IMR-90 (cell line): ENCODE data around the gene KLHL3. TPM values are rescaled to one million over a fixed set of nuclear protein-coding genes. Genes with fewer than 3 reads are reported as not detected.

ENCODE experiments used
- ATAC-seq: fragments of 200-7000 bp; cut with Tn5 transposase; 2 replicates; pipeline ENCODE4 v1.9.1; 2020; ENCODE audit warnings: low read depth, mild to moderate bottlenecking, moderate library complexity
- BruUV-seq: library from RNA; stranded (reverse); fragments of 400-500 nt; replicated peaks from 2 replicates; lab custom pipeline; 2021; lab: Mats Ljungman, UMichigan
- CTCF ChIA-PET: fragments of 300-600 bp; formaldehyde crosslinking; extraction: SDS; loops from one replicate; lab custom pipeline; 2021; ENCODE audit warnings: antibody characterized with exemption; lab: Yijun Ruan, JAX
- POLR2A ChIA-PET: fragments of 300-600 bp; sonication (Branson Sonifier 250); formaldehyde crosslinking; loops from one replicate; lab custom pipeline; 2022; ENCODE audit warnings: antibody characterized with exemption; ENCODE audit not compliant: unreplicated experiment; lab: Charles Lee
- DNase-seq: peaks from one replicate; pipeline ENCODE4 v3.0.0; 2013
- H2AFZ ChIP-seq: replicated peaks from 2 replicates; pipeline ENCODE3; 2013; ENCODE audit warnings: low read length, mild to moderate bottlenecking; ENCODE audit not compliant: poor library complexity
- H2AK5ac ChIP-seq: 2 replicates; pipeline ENCODE4 v1.6.1; 2013; ENCODE audit warnings: low read depth, low read length, inconsistent platforms
- H2AK9ac ChIP-seq: replicated peaks from 2 replicates; pipeline ENCODE3; 2013; ENCODE audit warnings: mild to moderate bottlenecking, low read depth, low read length, moderate library complexity; ENCODE audit not compliant: poor library complexity
- H2BK120ac ChIP-seq: 2 replicates; pipeline ENCODE4 v1.6.1; 2013; ENCODE audit warnings: low read depth, low read length, inconsistent platforms
- H2BK15ac ChIP-seq: 3 replicates; pipeline ENCODE4 v1.6.1; 2013; ENCODE audit warnings: low read depth, low read length, inconsistent platforms
- H2BK20ac ChIP-seq: 2 replicates; pipeline ENCODE4 v1.6.1; 2013; ENCODE audit warnings: low read depth, mild to moderate bottlenecking, inconsistent platforms, low read length, moderate library complexity
- H2BK5ac ChIP-seq: 2 replicates; pipeline ENCODE4 v1.6.1; 2013; ENCODE audit warnings: mild to moderate bottlenecking, low read depth, low read length, inconsistent platforms; ENCODE audit not compliant: poor library complexity, severe bottlenecking
- H3K14ac ChIP-seq: replicated peaks from 2 replicates; pipeline ENCODE4 v1.6.1; 2013; ENCODE audit warnings: low read depth, low read length, inconsistent platforms
- H3K18ac ChIP-seq: 2 replicates; pipeline ENCODE4 v1.6.1; 2013; ENCODE audit warnings: low read depth, low read length, control low read depth
- H3K23ac ChIP-seq: 2 replicates; pipeline ENCODE4 v1.6.1; 2013; ENCODE audit warnings: low read depth, low read length, inconsistent platforms
- H3K27ac ChIP-seq: 2 replicates; pipeline ENCODE4 v1.5.1; 2013; ENCODE audit warnings: mild to moderate bottlenecking, control low read depth, low read length; ENCODE audit not compliant: insufficient read depth
- H3K27me3 ChIP-seq: 2 replicates; pipeline ENCODE4 v1.6.1; 2013; ENCODE audit warnings: low read length; ENCODE audit not compliant: control insufficient read depth, insufficient read depth
- H3K36me3 ChIP-seq: 2 replicates; pipeline ENCODE4 v1.6.1; 2013; ENCODE audit warnings: low read length, mixed read lengths; ENCODE audit not compliant: control insufficient read depth, insufficient read depth
- H3K4ac ChIP-seq: 2 replicates; pipeline ENCODE4 v1.6.1; 2013; ENCODE audit warnings: low read depth, low read length, inconsistent platforms
- H3K4me1 ChIP-seq: 2 replicates; pipeline ENCODE4 v1.6.1; 2013; ENCODE audit warnings: low read length, mixed read lengths; ENCODE audit not compliant: control insufficient read depth, insufficient read depth
- H3K4me2 ChIP-seq: 2 replicates; pipeline ENCODE4 v1.6.1; 2013; ENCODE audit warnings: low read depth, mild to moderate bottlenecking, control low read depth, low read length, moderate library complexity
- H3K4me3 ChIP-seq: 2 replicates; pipeline ENCODE4 v1.5.1; 2013; ENCODE audit warnings: low read depth, mild to moderate bottlenecking, control low read depth, low read length, moderate library complexity; ENCODE audit not compliant: insufficient read depth
- H3K56ac ChIP-seq: 2 replicates; pipeline ENCODE4 v1.6.1; 2013; ENCODE audit warnings: low read length, inconsistent platforms; ENCODE audit not compliant: insufficient read depth; ENCODE audit errors: extremely low read depth
- H3K79me1 ChIP-seq, 2 experiments: 2 replicates each; pipeline ENCODE4 v1.6.1; 2013; ENCODE audit warnings: low read length in 2 of 2, inconsistent platforms in 1 of 2, low read depth in 1 of 2
- H3K9ac ChIP-seq: 2 replicates; pipeline ENCODE4 v1.6.1; 2013; ENCODE audit warnings: low read depth, low read length, control low read depth
- H3K9me1 ChIP-seq: 2 replicates; pipeline ENCODE4 v1.6.1; 2013; ENCODE audit warnings: low read length, inconsistent platforms; ENCODE audit not compliant: insufficient read depth
- H3K9me3 ChIP-seq: 2 replicates; pipeline ENCODE4 v1.6.1; 2013; ENCODE audit warnings: low read length; ENCODE audit not compliant: control insufficient read depth, insufficient read depth
- H4K20me1 ChIP-seq: 2 replicates; pipeline ENCODE4 v1.6.1; 2013; ENCODE audit warnings: low read length, inconsistent platforms; ENCODE audit not compliant: insufficient read depth
- H4K5ac ChIP-seq: 2 replicates; pipeline ENCODE4 v1.6.1; 2013; ENCODE audit warnings: mild to moderate bottlenecking, low read depth, low read length, control low read depth
- H4K8ac ChIP-seq, 2 experiments: 2 replicates each; pipeline ENCODE4 v1.6.1; 2013; ENCODE audit warnings: low read depth in 2 of 2, low read length in 2 of 2, control low read depth in 1 of 2, inconsistent platforms in 1 of 2
- H4K91ac ChIP-seq: 2 replicates; pipeline ENCODE4 v1.6.1; 2013; ENCODE audit warnings: low read depth, low read length, inconsistent platforms; ENCODE audit not compliant: insufficient read depth
- BHLHE40 ChIP-seq: fragments of 150-350 bp; IDR thresholded peaks from 2 replicates; pipeline ENCODE4 v1.6.1; 2016; ENCODE audit warnings: mild to moderate bottlenecking, low read depth, low read length
- MAFK ChIP-seq: IDR thresholded peaks from 2 replicates; pipeline ENCODE4 v1.6.1; 2012; ENCODE audit warnings: low read depth, low read length, improper control_type of control experiment
- NFE2L2 ChIP-seq: fragments of 150-350 bp; IDR thresholded peaks from 2 replicates; pipeline ENCODE4 v1.6.1; 2016; ENCODE audit warnings: low read depth, mild to moderate bottlenecking, low read length
- RAD21 ChIP-seq: IDR thresholded peaks from 2 replicates; pipeline ENCODE4 v1.6.1; 2012; ENCODE audit warnings: low read length, improper control_type of control experiment
- WGBS, 2 experiments: methylation state at CpG; one replicate each; pipeline versions ENCODE4 v1.1.5 to v1.1.7; 2013; ENCODE audit warnings: missing lambda C conversion rate in 2 of 2; ENCODE audit not compliant: insufficient read length in 1 of 2; ENCODE audit errors: extremely low coverage in 2 of 2; 5-methylcytosine and 5-hydroxymethylcytosine counted together
- dilution Hi-C: fragments of 300-500 bp; cut with HindIII; formaldehyde crosslinking; loops from one replicate; pipeline ENCODE4 v1.14.3; 2018; ENCODE audit warnings: low sequenced_read_pairs; ENCODE audit not compliant: unreplicated experiment
- in situ Hi-C: fragments of 300-500 bp; cut with MboI; formaldehyde crosslinking; loops from 3 replicates; pipeline ENCODE4 v1.14.3; 2019; ENCODE audit warnings: low sequenced_read_pairs, inconsistent platforms, mixed read lengths
- intact Hi-C: fragments of 100-400 bp; cut with micrococcal nuclease; formaldehyde crosslinking; loops from 2 replicates; pipeline ENCODE4 v1.10.0; 2022
- polyA plus RNA-seq, 3 experiments: library from polyadenylated mRNA; depleted of rRNA; stranded (reverse); fragments of >200 nt; gene quantifications; 2 replicates each; pipeline ENCODE4 v1.2.3, GENCODE V29; 2012; ENCODE audit warnings: low replicate concordance in 1 of 3
- total RNA-seq: library from RNA; depleted of rRNA; stranded (reverse); fragments of >200 nt; gene quantifications from 2 replicates; pipeline ENCODE4 v1.2.3, GENCODE V29; 2012

KLHL3 gene
- total and polyA plus RNA-seq, 2 of the 4 experiments (the other 2 are of a cell fraction) = 2.3 to 4.1 TPM

GRCh38 chr5:137610598-137610997 lies 125.3 kb downstream of the KLHL3 start:
- no peak overlapping the region for H2BK5ac ChIP-seq
- no peaks in the 10 kb centered on the region for H3K9me1 ChIP-seq
- no peaks in the 10 kb centered on the region for H3K4me1 ChIP-seq
- POLR2A ChIA-PET = no interaction called here
- in situ Hi-C loops = no loop called here
- H4K8ac ChIP-seq = no peak overlapping the region
- CTCF ChIA-PET = no interaction called here
- H3K18ac ChIP-seq = no peak overlapping the region
- no TSS peak for BruUV-seq
- H2AFZ ChIP-seq = no peak overlapping the region
- H3K4me2 ChIP-seq = no peak overlapping the region
- no peak overlapping the region for H3K4ac ChIP-seq
- no peak overlapping the region for H3K56ac ChIP-seq
- no peak overlapping the region for H2AK9ac ChIP-seq
- H3K79me1 ChIP-seq = no peaks in the 10 kb centered on the region
- no peaks in the 10 kb centered on the region for H4K20me1 ChIP-seq
- H3K14ac ChIP-seq = no peak overlapping the region
- no peak overlapping the region for H3K23ac ChIP-seq
- H2AK5ac ChIP-seq = no peak overlapping the region
- H2BK20ac ChIP-seq = no peak overlapping the region
- no peak overlapping the region for H2BK15ac ChIP-seq
- dilution Hi-C loops = no loop called here
- TF ChIP-seq BHLHE40 = no peak
- no peak for TF ChIP-seq RAD21
- TF ChIP-seq MAFK = no peak
- no peak for TF ChIP-seq NFE2L2
- H3K9me3 ChIP-seq = no peaks in the 10 kb centered on the region
- no peak overlapping the region for H4K91ac ChIP-seq
- H3K4me3 ChIP-seq = no peak overlapping the region
- intact Hi-C loops = no loop called here
- H3K9ac ChIP-seq = no peak overlapping the region
- H2BK120ac ChIP-seq = no peak overlapping the region
- no peak overlapping the region for H4K5ac ChIP-seq
- no peak for ATAC-seq
- no peak for DNase-seq
- H3K27me3 ChIP-seq = peaks cover 3% of the 10 kb centered on the region
- WGBS, 2 experiments = 79% methylated on average over 4 of the region's 4 CpGs; no CpG with 5 or more reads in 1 of the 2 experiments
- no peak overlapping the region for H3K27ac ChIP-seq
- H3K36me3 ChIP-seq = no peaks in the 10 kb centered on the region
